Ovary (tissue), 9 donors: ENCODE measurements around the gene URM1. TPM values are rescaled to one million over a fixed set of nuclear protein-coding genes. Genes with fewer than 3 reads are reported as not detected.

ENCODE experiments used
- DNase-seq, 5 donors: peaks; one replicate each; pipeline ENCODE4 v3.0.0-alpha.2; 2019 to 2020
- H3K27ac ChIP-seq, 2 donors: fragments of 200-600 bp; one replicate each; pipeline versions ENCODE4 v1.5.1 to v1.8.0; 2019 to 2022
- H3K27me3 ChIP-seq: fragments of 200-600 bp; one replicate; pipeline ENCODE4 v1.8.0; 2022
- H3K36me3 ChIP-seq: fragments of 200-600 bp; sonication (generic); one replicate; pipeline ENCODE4 v1.5.1; 2019
- H3K4me1 ChIP-seq: one replicate; pipeline ENCODE4 v1.8.1; 2013; ENCODE audit warnings: mild to moderate bottlenecking, moderate library complexity; ENCODE audit not compliant: insufficient read depth
- H3K4me3 ChIP-seq: fragments of 200-600 bp; sonication (generic); one replicate; pipeline ENCODE4 v1.5.1; 2017
- H3K9me3 ChIP-seq, 2 donors: fragments of 200-600 bp in 1 of 2; sonication (generic) in 1 of 2; one replicate each; pipeline versions ENCODE4 v1.5.1 to v1.8.1; 2013 to 2019; ENCODE audit warnings: mild to moderate bottlenecking in 1 of 2, moderate library complexity in 1 of 2
- EP300 ChIP-seq: sonication (generic); formaldehyde crosslinking; IDR thresholded peaks from one replicate; pipeline ENCODE4 v1.6.1; 2017; ENCODE audit warnings: antibody characterized with exemption
- POLR2A ChIP-seq: fragments of 450-650 bp; IDR thresholded peaks from one replicate; pipeline ENCODE4 v1.6.1; 2017; ENCODE audit warnings: antibody characterized with exemption, mild to moderate bottlenecking, moderate library complexity
- WGBS, 3 donors: extraction: QIAGEN DNeasy Blood & Tissue Kit in 1 of 3; methylation state at CpG; one replicate each; pipeline versions ENCODE4 v1.1.5 to v1.1.7; 2013 to 2017; 5-methylcytosine and 5-hydroxymethylcytosine counted together
- intact Hi-C, 4 donors: fragments of 100-400 bp; cut with DNase I; formaldehyde crosslinking; loops; one replicate each; pipeline versions ENCODE4 v1.11.0 to v1.15.1; 2022 to 2023
- polyA plus RNA-seq, 2 donors: library from polyadenylated mRNA; stranded (reverse); fragments of 200-250 nt in 1 of 2; fragments of 350-450 nt in 1 of 2; fragmentation: Illumina TruSeq in 1 of 2; extraction: RNeasy Lipid Tissue Mini Kit (QIAGEN cat#74804) in 1 of 2; gene quantifications; one replicate each; pipeline ENCODE4 v1.2.3, GENCODE V29; 2013 to 2014
- total RNA-seq, 7 donors: library from RNA; depleted of rRNA in 2 of 7; stranded (reverse); fragments of >200 nt in 2 of 7; fragmentation: NEBNext Ultra II Directional in 3 of 7; extraction: Animal tissue kit (Norgen Biotek cat#: 25700) in 3 of 7; gene quantifications; one replicate each; pipeline versions ENCODE4 v1.1.0 to v1.2.4, GENCODE V29; 2016 to 2023
- TF ChIP-seq, protein P1 (sequence below), 3 donors: fragments of 450-650 bp in 2 of 3; fragments of 200-600 bp in 1 of 3; IDR thresholded peaks; one replicate each; pipeline versions ENCODE4 v1.5.1 to v1.8.0; 2016 to 2022; ENCODE audit warnings: antibody characterized with exemption in 3 of 3, mild to moderate bottlenecking in 1 of 3
- donor health status: DM: no; HTN: no; CAD: no; lungs with moderate emphysema.
- donor health status: DM: no; HTN: no; CAD: no.
- donor health status: Bipolar disorder and iron deficiency.
- donor health status: DM: yes; HTN: yes; CAD: no.
- donor health status: DM: no; HTN: no; CAD: no.
- donor health status: DM: yes; HTN: yes; CAD: no.

Gene URM1
- total and polyA plus RNA-seq, 9 donors, result 20.5 to 51.4 (median 36.0) TPM

DNA sequence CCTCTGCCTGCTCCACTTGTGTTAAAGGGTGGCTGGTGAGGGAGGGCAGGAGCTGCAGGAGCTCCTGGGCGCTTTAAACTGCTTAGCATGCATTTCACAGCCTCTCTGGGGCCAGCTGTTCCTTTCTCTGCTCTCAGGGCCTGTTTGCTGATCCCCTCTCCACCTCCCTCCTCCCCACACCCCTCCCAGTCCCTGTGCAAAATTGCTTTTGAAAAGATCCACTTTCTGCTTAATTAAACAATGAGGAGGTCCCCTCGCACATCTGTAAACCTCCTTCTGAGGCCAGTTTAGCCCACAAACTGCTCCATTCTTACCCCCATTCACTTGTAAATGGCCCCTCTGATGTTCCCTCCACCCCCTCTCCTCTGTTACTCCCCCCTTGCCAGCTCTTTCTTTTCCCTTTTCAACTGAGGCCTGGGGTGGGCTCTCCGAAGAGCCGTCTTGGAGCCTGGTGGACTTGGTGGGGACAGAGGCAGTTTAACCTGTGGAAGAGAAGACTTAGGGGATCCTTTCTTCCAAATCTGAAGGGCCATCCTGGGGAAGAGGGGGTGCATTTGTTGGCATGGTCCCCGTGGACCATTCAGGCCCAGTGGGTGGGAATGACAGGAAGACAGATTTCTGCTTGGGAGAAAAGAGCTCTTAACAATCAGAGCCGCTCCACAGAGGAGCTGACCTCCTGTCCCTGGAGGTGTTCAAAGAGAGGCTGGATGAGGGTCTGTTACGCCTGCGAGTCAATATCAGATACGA lies 12.0 kb downstream of the URM1 start:
- TF ChIP-seq POLR2A (no peak), EP300 (no peak)
- TF ChIP-seq, protein P1, sequence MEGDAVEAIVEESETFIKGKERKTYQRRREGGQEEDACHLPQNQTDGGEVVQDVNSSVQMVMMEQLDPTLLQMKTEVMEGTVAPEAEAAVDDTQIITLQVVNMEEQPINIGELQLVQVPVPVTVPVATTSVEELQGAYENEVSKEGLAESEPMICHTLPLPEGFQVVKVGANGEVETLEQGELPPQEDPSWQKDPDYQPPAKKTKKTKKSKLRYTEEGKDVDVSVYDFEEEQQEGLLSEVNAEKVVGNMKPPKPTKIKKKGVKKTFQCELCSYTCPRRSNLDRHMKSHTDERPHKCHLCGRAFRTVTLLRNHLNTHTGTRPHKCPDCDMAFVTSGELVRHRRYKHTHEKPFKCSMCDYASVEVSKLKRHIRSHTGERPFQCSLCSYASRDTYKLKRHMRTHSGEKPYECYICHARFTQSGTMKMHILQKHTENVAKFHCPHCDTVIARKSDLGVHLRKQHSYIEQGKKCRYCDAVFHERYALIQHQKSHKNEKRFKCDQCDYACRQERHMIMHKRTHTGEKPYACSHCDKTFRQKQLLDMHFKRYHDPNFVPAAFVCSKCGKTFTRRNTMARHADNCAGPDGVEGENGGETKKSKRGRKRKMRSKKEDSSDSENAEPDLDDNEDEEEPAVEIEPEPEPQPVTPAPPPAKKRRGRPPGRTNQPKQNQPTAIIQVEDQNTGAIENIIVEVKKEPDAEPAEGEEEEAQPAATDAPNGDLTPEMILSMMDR (IDR thresholded peaks at IDR 0.05), result no peak
- no peak for DNase-seq
- Histone ChIP-seq H3K4me1 (no peaks in the 10 kb centered on the region), H3K4me3 (no peak overlapping the region), H3K27me3 (no peaks in the 10 kb centered on the region), H3K36me3 (no peaks in the 10 kb centered on the region), H3K9me3 (no peaks in the 10 kb centered on the region), H3K27ac (no peak overlapping the region)
- intact Hi-C loops, result no loop called here
- WGBS, 3 donors, result 78 to 80% (median 78%) methylated on average over 9 of the region's 9 CpGs

DNA sequence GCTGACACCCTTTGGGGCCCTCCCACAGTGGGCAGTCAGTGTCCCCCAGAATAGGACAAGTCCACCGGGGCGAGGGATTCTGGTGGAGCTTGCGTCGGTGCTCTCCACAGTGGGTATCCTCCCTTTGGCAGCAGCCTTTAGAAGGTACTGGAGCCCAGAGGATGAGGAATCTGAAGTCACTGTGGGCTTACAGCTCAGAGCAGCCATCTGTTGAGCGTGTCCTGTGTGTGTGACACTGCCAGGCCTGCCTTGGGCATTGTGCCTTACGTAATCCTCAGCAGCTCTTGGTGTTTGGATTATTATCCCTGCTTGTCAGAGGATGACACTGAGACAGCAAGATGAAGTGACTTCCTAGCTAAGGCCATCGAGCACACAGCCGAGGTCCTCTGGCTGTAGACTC lies 12.6 kb downstream of the URM1 start:
- no peaks in the 10 kb centered on the region for H3K4me1 ChIP-seq
- no peak for DNase-seq
- H3K27ac ChIP-seq, result no peak overlapping the region
- no peaks in the 10 kb centered on the region for H3K36me3 ChIP-seq
- no peaks in the 10 kb centered on the region for H3K27me3 ChIP-seq
- 84 to 86% (median 85%) methylated on average over 8 of the region's 8 CpGs for WGBS, 3 donors
- intact Hi-C loops, result no loop called here
- no peak overlapping the region for H3K4me3 ChIP-seq
- no peaks in the 10 kb centered on the region for H3K9me3 ChIP-seq
- TF ChIP-seq, protein P1 (IDR thresholded peaks at IDR 0.05), result no peak
- TF ChIP-seq EP300, result no peak
- TF ChIP-seq POLR2A, result no peak

DNA sequence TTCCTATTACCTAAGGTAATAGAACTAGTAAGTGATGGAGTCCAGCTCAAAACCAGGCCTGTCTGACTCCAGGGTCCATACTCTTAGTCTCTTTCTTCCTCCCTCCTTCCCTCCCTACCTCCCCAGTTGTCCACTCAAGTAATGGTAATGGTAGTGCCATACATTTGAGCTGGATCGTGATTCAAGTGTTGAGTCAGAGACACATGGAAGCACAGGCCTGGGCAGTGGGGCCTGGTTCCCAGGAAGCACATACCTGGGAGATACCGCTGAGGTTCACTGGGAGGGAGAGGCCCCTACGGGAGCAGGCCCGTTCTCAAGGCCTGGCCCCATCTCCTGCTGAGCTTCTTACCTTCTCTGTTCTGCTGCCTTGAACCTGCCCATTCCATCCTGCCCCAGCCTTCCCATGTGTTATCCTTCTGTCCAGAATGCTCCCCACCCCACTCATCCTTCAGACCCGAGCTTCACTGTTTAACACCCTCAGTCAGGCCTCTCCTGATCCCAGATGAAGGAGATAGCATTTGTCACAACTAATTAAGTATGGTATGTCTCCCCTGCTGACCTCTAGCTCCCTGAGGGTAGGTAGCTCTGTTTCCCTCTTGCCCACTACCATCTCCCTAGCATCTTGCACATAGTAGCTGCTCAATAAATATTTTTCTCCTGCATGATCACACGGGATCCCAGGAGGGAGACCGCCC lies 13.8 kb downstream of the URM1 start:
- 81 to 85% (median 84%) methylated on average over 7 of the region's 7 CpGs for WGBS, 3 donors
- no peaks in the 10 kb centered on the region for H3K27me3 ChIP-seq
- H3K4me1 ChIP-seq, result no peaks in the 10 kb centered on the region
- TF ChIP-seq POLR2A, result no peak
- TF ChIP-seq EP300, result no peak
- TF ChIP-seq, protein P1 (IDR thresholded peaks at IDR 0.05), result no peak
- H3K27ac ChIP-seq, result no peak overlapping the region
- no peaks in the 10 kb centered on the region for H3K36me3 ChIP-seq
- no peaks in the 10 kb centered on the region for H3K9me3 ChIP-seq
- DNase-seq, result no peak
- H3K4me3 ChIP-seq, result no peak overlapping the region
- intact Hi-C loops, result no loop called here

DNA sequence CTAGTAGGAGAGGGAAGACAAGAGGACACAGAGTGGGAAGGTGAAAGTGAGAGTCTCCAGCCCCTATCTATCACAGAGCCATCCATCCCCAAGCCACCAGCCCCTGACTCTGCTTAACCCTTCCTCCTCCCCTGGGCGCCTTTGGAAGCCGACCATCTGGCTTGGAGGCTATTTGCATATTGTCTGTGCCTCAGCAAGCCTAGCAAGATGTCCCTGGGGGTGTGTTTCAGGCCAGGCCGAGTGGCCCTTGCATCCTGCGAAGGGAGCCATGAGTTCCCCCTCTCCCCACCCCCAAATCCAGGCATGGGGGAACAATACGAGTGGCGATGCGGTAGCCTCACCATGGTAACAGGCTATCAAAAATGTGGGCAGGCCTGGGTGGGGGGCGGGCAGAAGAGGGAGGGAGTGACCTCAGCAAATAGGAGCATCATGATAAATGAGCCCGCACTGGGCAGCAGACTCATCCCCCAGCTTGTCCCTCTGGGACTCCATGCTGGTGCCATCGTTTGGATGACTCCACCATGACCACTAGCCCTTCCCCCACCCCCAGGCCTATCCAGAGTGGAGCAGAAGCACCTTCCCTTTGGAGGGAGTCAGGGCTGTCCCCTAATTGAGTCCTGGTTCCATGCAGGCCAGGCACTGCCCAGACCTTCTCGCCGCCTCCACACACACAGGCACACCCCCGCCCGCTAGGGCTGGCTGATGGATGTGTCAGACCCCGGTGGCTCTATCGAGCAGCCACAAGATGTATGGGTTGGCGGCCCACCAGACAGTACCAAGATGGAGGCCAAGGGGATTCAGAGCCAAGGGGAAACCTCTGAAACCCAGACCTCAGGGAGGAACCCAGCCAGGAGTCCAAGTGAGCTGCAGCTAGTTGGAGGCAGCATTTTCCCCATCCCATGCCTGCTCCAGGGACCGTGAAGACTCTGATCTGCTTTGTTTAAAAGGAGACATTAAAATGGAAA lies 14.6 kb downstream of the URM1 start:
- intact Hi-C loops, result no loop called here
- no peak for DNase-seq
- TF ChIP-seq, protein P1 (IDR thresholded peaks at IDR 0.05), result no peak
- no peak for TF ChIP-seq EP300
- no peaks in the 10 kb centered on the region for H3K27me3 ChIP-seq
- 70 to 74% (median 74%) methylated on average over 17 to 18 of the region's 18 CpGs for WGBS, 3 donors
- H3K4me3 ChIP-seq, result no peak overlapping the region
- no peak overlapping the region for H3K27ac ChIP-seq
- H3K9me3 ChIP-seq, result no peaks in the 10 kb centered on the region
- no peaks in the 10 kb centered on the region for H3K36me3 ChIP-seq
- no peaks in the 10 kb centered on the region for H3K4me1 ChIP-seq
